GM19468 (cell line): ENCODE results near the gene FRRS1.
A peak's percentile ranks its signal among the peaks of the same experiment; 100 is the strongest.
"Not testable (repeated sequence)": the region's sequence is repeated elsewhere in the genome, so short reads cannot be mapped to it uniquely, and the experiment has no call there.

Experiments used
- ATAC-seq: cut with Tn5 transposase; IDR thresholded peaks from one replicate; pipeline ENCODE4 v1.9.1; 2021; ENCODE audit warnings: mild to moderate bottlenecking, moderate library complexity, moderate number of reproducible peaks; ENCODE audit not compliant: unreplicated experiment; ENCODE audit errors: extremely low read depth

The FRRS1 gene

GRCh38 chr1:99768524-99769245 is 2.2 kb upstream of the FRRS1 start:
- ATAC-seq: no peak

GRCh38 chr1:99768104-99768503 is 1.7 kb upstream of the FRRS1 start:
- ATAC-seq: no peak

GRCh38 chr1:99764909-99765308 is 1.5 kb downstream of the FRRS1 start:
- ATAC-seq: no peak

- ATAC-seq: no peak
Measured at GRCh38 chr1:99764439-99764838, 2.0 kb downstream of the FRRS1 start.

- no peak for ATAC-seq
Measured at GRCh38 chr1:99763956-99764355, 2.5 kb downstream of the FRRS1 start.

- no peak for ATAC-seq
Measured at GRCh38 chr1:99761774-99762173, 4.7 kb downstream of the FRRS1 start.

- no peak for ATAC-seq
Measured at GRCh38 chr1:99759518-99760160, 6.8 kb downstream of the FRRS1 start.

GRCh38 chr1:99758686-99759517 is 7.5 kb downstream of the FRRS1 start:
- not testable (repeated sequence) for ATAC-seq

GRCh38 chr1:99758073-99758511 is 8.3 kb downstream of the FRRS1 start:
- peak; percentile 56 for ATAC-seq

- no peak for ATAC-seq
Measured at GRCh38 chr1:99756598-99756997, 9.8 kb downstream of the FRRS1 start.

GRCh38 chr1:99755664-99756063 is 10.8 kb downstream of the FRRS1 start:
- ATAC-seq: no peak

GRCh38 chr1:99754697-99755096 is 11.7 kb downstream of the FRRS1 start:
- no peak for ATAC-seq

GRCh38 chr1:99754055-99754626 is 12.3 kb downstream of the FRRS1 start:
- no peak for ATAC-seq

- ATAC-seq: peak; percentile 75
Measured at GRCh38 chr1:99751877-99752504, 14.4 kb downstream of the FRRS1 start.

- peak; percentile 55 for ATAC-seq
Measured at GRCh38 chr1:99749504-99750347, 16.7 kb downstream of the FRRS1 start.

- no peak for ATAC-seq
Measured at GRCh38 chr1:99748419-99748818, 18.0 kb downstream of the FRRS1 start.

- ATAC-seq: no peak
Measured at GRCh38 chr1:99745684-99746083, 20.8 kb downstream of the FRRS1 start.

GRCh38 chr1:99745061-99745460 is 21.4 kb downstream of the FRRS1 start:
- no peak for ATAC-seq

GRCh38 chr1:99740141-99740540 is 26.3 kb downstream of the FRRS1 start:
- ATAC-seq: no peak
